Measurements from ENCODE around the gene FOXP1.

Gene FOXP1

GRCh38 chr3:71166339-71167240 is 416.9 kb downstream of the FOXP1 start:
- Histone ChIP-seq H3K27me3 (ENCODE audit: control insufficient read depth in 5 of 5, insufficient read depth in 4 of 5, low read length in 5 of 5) (no peaks in the 10 kb centered on the region), H3K4me3 (ENCODE audit: low read depth in 1 of 5, low read length in 5 of 5) (no peak overlapping the region), H3K9me3 (ENCODE audit: control insufficient read depth in 5 of 5, low read length in 5 of 5) (no peaks in the 10 kb centered on the region), H3K27ac (ENCODE audit: low read depth, low read length) (no peak overlapping the region), H3K36me3 (ENCODE audit: control insufficient read depth in 5 of 5, insufficient read depth in 5 of 5, low read length in 5 of 5) (no peaks in the 10 kb centered on the region), H3K9ac (ENCODE audit: low read length in 5 of 5) (no peak overlapping the region), H3K4me1 (ENCODE audit: control insufficient read depth in 5 of 5, insufficient read depth in 5 of 5, low read length in 5 of 5) (peaks cover 0 to 11% (median 0%) of the 10 kb centered on the region in 5 donors)

GRCh38 chr3:71164881-71165280 is 418.6 kb downstream of the FOXP1 start:
- Histone ChIP-seq H3K4me3 (ENCODE audit: low read depth in 1 of 5, low read length in 5 of 5) (no peak overlapping the region), H3K36me3 (ENCODE audit: control insufficient read depth in 5 of 5, insufficient read depth in 5 of 5, low read length in 5 of 5) (no peaks in the 10 kb centered on the region), H3K4me1 (ENCODE audit: control insufficient read depth in 5 of 5, insufficient read depth in 5 of 5, low read length in 5 of 5) (peaks cover 0 to 11% (median 0%) of the 10 kb centered on the region in 5 donors), H3K9ac (ENCODE audit: low read length in 5 of 5) (no peak overlapping the region), H3K9me3 (ENCODE audit: control insufficient read depth in 5 of 5, low read length in 5 of 5) (peaks cover 0 to 5% (median 0%) of the 10 kb centered on the region in 5 donors), H3K27me3 (ENCODE audit: control insufficient read depth in 5 of 5, insufficient read depth in 4 of 5, low read length in 5 of 5) (no peaks in the 10 kb centered on the region), H3K27ac (ENCODE audit: low read depth, low read length) (no peak overlapping the region)

DNA sequence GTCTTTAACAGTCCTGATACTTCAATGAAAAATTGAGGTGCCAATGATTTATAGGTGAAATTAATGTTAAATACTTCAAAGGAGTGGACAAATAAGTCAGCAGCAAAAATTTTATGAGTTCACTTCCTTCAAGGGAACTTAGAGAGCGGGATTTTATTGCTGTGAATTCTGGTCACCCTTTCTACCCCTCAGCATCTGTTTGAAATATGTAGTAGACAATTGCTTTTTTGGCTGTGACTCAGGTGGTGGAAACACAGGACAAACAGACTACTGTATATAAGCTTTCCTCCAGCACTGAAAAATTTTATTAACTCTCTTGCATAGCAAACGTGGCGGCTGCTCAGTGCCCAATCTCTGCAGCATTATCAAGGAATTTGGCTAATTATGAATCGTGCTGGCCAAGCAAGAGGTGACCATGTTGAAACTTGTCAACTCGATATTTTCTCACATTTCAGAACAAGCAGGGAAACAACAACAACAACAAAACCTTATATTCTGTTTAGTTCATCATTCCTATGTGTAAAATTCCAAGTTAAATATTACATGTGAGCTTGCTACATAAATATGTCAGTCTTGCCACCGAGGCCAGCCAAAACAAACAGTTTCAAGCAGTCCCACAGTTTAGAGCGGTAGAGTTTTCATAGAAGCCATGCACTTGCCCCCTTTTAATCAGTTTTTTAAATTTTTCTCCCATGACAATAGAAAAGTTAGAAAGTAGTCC is 420.2 kb downstream of the FOXP1 start:
- no peaks in the 10 kb centered on the region for H3K27me3 ChIP-seq (ENCODE audit: control insufficient read depth in 5 of 5, insufficient read depth in 4 of 5, low read length in 5 of 5)
- peaks cover 0 to 1% (median 0%) of the 10 kb centered on the region in 5 donors for H3K4me1 ChIP-seq (ENCODE audit: control insufficient read depth in 5 of 5, insufficient read depth in 5 of 5, low read length in 5 of 5)
- no peak overlapping the region for H3K4me3 ChIP-seq (ENCODE audit: low read depth in 1 of 5, low read length in 5 of 5)
- H3K27ac ChIP-seq (ENCODE audit: low read depth, low read length) = no peak overlapping the region
- H3K9ac ChIP-seq (ENCODE audit: low read length in 5 of 5) = no peak overlapping the region
- H3K36me3 ChIP-seq (ENCODE audit: control insufficient read depth in 5 of 5, insufficient read depth in 5 of 5, low read length in 5 of 5) = no peaks in the 10 kb centered on the region
- H3K9me3 ChIP-seq (ENCODE audit: control insufficient read depth in 5 of 5, low read length in 5 of 5) = peaks cover 0 to 5% (median 0%) of the 10 kb centered on the region in 5 donors

- Histone ChIP-seq H3K4me3 (ENCODE audit: low read depth in 1 of 5, low read length in 5 of 5) (no peak overlapping the region), H3K27ac (ENCODE audit: low read depth, low read length) (no peak overlapping the region), H3K27me3 (ENCODE audit: control insufficient read depth in 5 of 5, insufficient read depth in 4 of 5, low read length in 5 of 5) (no peaks in the 10 kb centered on the region), H3K9me3 (ENCODE audit: control insufficient read depth in 5 of 5, low read length in 5 of 5) (peaks cover 0 to 5% (median 0%) of the 10 kb centered on the region in 5 donors), H3K36me3 (ENCODE audit: control insufficient read depth in 5 of 5, insufficient read depth in 5 of 5, low read length in 5 of 5) (no peaks in the 10 kb centered on the region), H3K4me1 (ENCODE audit: control insufficient read depth in 5 of 5, insufficient read depth in 5 of 5, low read length in 5 of 5) (no peaks in the 10 kb centered on the region), H3K9ac (ENCODE audit: low read length in 5 of 5) (no peak overlapping the region)
Measured at GRCh38 chr3:71162221-71162620, 421.3 kb downstream of the FOXP1 start.

DNA sequence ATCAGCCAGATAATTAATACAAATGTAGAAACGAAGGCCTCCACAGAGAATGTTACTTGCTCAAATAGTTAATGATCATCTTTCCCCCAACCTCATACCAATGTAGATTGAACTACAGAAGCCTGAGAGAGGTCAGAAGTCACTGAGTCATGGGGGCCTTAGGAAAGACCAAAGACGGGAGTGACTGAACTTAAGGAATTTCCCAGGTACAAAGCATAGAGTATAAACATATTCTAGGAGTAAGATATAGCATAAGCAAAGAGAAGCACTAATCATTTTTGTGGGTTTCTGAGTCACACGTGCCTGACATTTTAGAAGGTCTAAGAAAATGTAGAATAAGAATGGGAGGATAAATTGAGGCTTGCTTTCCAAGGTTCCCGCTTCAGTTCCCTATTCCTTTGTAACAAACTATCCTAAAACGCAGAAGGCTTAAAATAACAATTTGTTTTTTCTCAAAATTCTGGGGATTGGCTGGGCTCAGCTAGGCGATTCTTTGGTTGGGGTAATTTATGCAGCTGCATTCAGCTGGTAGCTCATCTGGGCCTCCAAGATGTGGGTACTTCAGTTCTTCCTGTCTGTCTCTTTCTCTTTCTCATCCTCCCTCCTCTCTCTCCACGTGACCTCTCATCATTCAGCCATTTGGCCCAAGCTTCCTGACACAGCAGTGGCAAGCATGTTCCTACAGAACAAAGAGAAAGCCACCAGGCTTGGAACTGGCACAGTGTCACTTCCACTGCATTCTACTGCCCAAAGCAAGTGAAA is 422.6 kb downstream of the FOXP1 start:
- no peak overlapping the region for H3K27ac ChIP-seq (ENCODE audit: low read depth, low read length)

GRCh38 chr3:71156062-71156665 is 427.4 kb downstream of the FOXP1 start:
- Histone ChIP-seq H3K9me3 (ENCODE audit: control insufficient read depth in 5 of 5, low read length in 5 of 5) (peaks cover 0 to 4% (median 0%) of the 10 kb centered on the region in 5 donors), H3K27ac (ENCODE audit: low read depth, low read length) (no peak overlapping the region), H3K4me1 (ENCODE audit: control insufficient read depth in 5 of 5, insufficient read depth in 5 of 5, low read length in 5 of 5) (peaks cover 0 to 5% (median 0%) of the 10 kb centered on the region in 5 donors), H3K27me3 (ENCODE audit: control insufficient read depth in 5 of 5, insufficient read depth in 4 of 5, low read length in 5 of 5) (no peaks in the 10 kb centered on the region), H3K9ac (ENCODE audit: low read length in 5 of 5) (no peak overlapping the region), H3K36me3 (ENCODE audit: control insufficient read depth in 5 of 5, insufficient read depth in 5 of 5, low read length in 5 of 5) (no peaks in the 10 kb centered on the region), H3K4me3 (ENCODE audit: low read depth in 1 of 5, low read length in 5 of 5) (no peak overlapping the region)

More for the DNA sequence above, 422.6 kb downstream of the FOXP1 start:
- Histone ChIP-seq H3K36me3 (ENCODE audit: control insufficient read depth in 5 of 5, insufficient read depth in 5 of 5, low read length in 5 of 5) (no peaks in the 10 kb centered on the region), H3K4me1 (ENCODE audit: control insufficient read depth in 5 of 5, insufficient read depth in 5 of 5, low read length in 5 of 5) (no peaks in the 10 kb centered on the region), H3K4me3 (ENCODE audit: low read depth in 1 of 5, low read length in 5 of 5) (no peak overlapping the region), H3K9me3 (ENCODE audit: control insufficient read depth in 5 of 5, low read length in 5 of 5) (peaks cover 0 to 5% (median 0%) of the 10 kb centered on the region in 5 donors), H3K9ac (ENCODE audit: low read length in 5 of 5) (no peak overlapping the region), H3K27me3 (ENCODE audit: control insufficient read depth in 5 of 5, insufficient read depth in 4 of 5, low read length in 5 of 5) (no peaks in the 10 kb centered on the region)

DNA sequence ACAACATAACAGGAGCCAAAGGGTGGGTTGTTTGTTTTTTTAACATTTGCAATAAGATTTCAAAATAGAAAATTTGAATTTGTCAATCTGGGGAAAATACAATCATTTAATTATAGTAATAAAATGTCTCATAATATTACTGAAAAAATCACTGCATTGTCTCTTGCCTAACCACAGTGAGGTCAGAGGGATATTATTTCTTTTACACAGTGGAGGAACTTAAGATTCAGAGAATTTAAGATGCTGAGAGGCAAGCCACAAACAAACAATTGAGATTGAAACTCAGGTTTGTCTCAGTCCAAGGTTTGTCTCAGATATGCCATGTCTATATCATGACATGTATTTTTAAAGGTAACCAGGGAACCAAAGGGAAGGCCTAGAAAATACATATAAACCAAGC is 428.7 kb downstream of the FOXP1 start:
- no peak overlapping the region for H3K9ac ChIP-seq (ENCODE audit: low read length in 5 of 5)
- no peaks in the 10 kb centered on the region for H3K27me3 ChIP-seq (ENCODE audit: control insufficient read depth in 5 of 5, insufficient read depth in 4 of 5, low read length in 5 of 5)
- H3K36me3 ChIP-seq (ENCODE audit: control insufficient read depth in 5 of 5, insufficient read depth in 5 of 5, low read length in 5 of 5) = no peaks in the 10 kb centered on the region
- H3K4me1 ChIP-seq (ENCODE audit: control insufficient read depth in 5 of 5, insufficient read depth in 5 of 5, low read length in 5 of 5) = peaks cover 0 to 5% (median 0%) of the 10 kb centered on the region in 5 donors
- H3K9me3 ChIP-seq (ENCODE audit: control insufficient read depth in 5 of 5, low read length in 5 of 5) = no peaks in the 10 kb centered on the region
- no peak overlapping the region for H3K27ac ChIP-seq (ENCODE audit: low read depth, low read length)
- H3K4me3 ChIP-seq (ENCODE audit: low read depth in 1 of 5, low read length in 5 of 5) = no peak overlapping the region

DNA sequence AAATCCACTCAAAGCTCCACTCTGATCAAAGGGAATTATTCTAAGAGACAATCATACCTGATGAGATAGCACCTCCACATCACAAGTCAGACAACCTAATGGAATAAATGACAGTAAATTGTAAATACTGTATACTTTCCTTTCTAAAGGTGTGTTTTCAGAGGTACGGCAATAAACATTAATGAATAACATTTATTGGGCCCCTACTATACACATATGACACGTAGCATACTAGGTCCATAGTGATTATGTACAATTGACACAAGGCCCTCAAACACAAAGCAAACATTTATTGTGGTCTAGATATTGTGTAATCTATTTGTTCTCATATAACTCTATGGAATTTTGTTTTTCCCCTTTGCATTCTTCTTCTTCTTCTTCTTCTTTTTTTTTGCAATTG is 429.8 kb downstream of the FOXP1 start:
- Histone ChIP-seq H3K36me3 (ENCODE audit: control insufficient read depth in 5 of 5, insufficient read depth in 5 of 5, low read length in 5 of 5) (no peaks in the 10 kb centered on the region), H3K4me1 (ENCODE audit: control insufficient read depth in 5 of 5, insufficient read depth in 5 of 5, low read length in 5 of 5) (peaks cover 0 to 5% (median 0%) of the 10 kb centered on the region in 5 donors), H3K27ac (ENCODE audit: low read depth, low read length) (no peak overlapping the region), H3K4me3 (ENCODE audit: low read depth in 1 of 5, low read length in 5 of 5) (no peak overlapping the region), H3K27me3 (ENCODE audit: control insufficient read depth in 5 of 5, insufficient read depth in 4 of 5, low read length in 5 of 5) (no peaks in the 10 kb centered on the region), H3K9ac (ENCODE audit: low read length in 5 of 5) (no peak overlapping the region), H3K9me3 (ENCODE audit: control insufficient read depth in 5 of 5, low read length in 5 of 5) (no peaks in the 10 kb centered on the region)

DNA sequence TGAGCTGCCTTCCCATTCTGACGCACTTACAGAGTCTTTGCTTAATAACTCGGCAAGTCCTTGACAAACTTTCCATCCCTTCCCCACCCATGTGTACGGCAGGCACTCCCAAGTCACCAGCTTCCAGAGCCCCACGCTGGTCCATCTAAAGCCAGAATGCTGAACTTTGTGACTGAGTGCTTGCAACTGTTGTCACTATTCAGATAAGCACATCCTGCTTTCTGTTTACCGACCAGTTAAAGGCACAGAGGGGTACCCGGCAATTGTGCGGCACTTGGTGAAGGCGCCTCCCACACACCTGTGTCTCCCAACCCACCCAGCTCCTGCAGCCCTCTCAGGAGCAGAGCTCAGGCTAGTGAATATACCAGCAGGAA is 430.6 kb downstream of the FOXP1 start:
- Histone ChIP-seq H3K9me3 (ENCODE audit: control insufficient read depth in 5 of 5, low read length in 5 of 5) (no peaks in the 10 kb centered on the region), H3K4me1 (ENCODE audit: control insufficient read depth in 5 of 5, insufficient read depth in 5 of 5, low read length in 5 of 5) (peaks cover 0 to 5% (median 0%) of the 10 kb centered on the region in 5 donors), H3K36me3 (ENCODE audit: control insufficient read depth in 5 of 5, insufficient read depth in 5 of 5, low read length in 5 of 5) (no peaks in the 10 kb centered on the region), H3K4me3 (ENCODE audit: low read depth in 1 of 5, low read length in 5 of 5) (no peak overlapping the region), H3K27ac (ENCODE audit: low read depth, low read length) (no peak overlapping the region), H3K27me3 (ENCODE audit: control insufficient read depth in 5 of 5, insufficient read depth in 4 of 5, low read length in 5 of 5) (no peaks in the 10 kb centered on the region), H3K9ac (ENCODE audit: low read length in 5 of 5) (no peak overlapping the region)

Data from subcutaneous abdominal adipose tissue (tissue), 5 donors.